Stimulated activated CD4-positive, alpha-beta T cell treated with anti-CD3 and anti-CD28 coated beads, Interleukin-2, amount 100 ng/mL, for 24 hours (primary cell): ENCODE measurements around the gene ZSWIM5.
"Not testable (repeated sequence)": the region's sequence is repeated elsewhere in the genome, so short reads cannot be mapped to it uniquely, and the experiment has no call there.

Source experiments
- DNase-seq, 2 donors: peaks; one replicate each; pipeline ENCODE4 v3.0.0-alpha.2; 2020

Gene ZSWIM5

GRCh38 chr1:45015683-45016082 lies 190.7 kb downstream of the ZSWIM5 start:
- no peak for DNase-seq

GRCh38 chr1:45014321-45015028 lies 191.9 kb downstream of the ZSWIM5 start:
- DNase-seq = peak; percentile 80 to 84

GRCh38 chr1:45013551-45014209 lies 192.7 kb downstream of the ZSWIM5 start:
- DNase-seq = no peak

- peak; percentile 54 to 63 for DNase-seq
These were observed 193.6 kb downstream of the ZSWIM5 start for GRCh38 chr1:45012639-45013278.

GRCh38 chr1:45011837-45012638 lies 194.4 kb downstream of the ZSWIM5 start, which contains the start of gene UROD:
TSS of gene UROD (plus strand) at chr1:45012254. CDS start at chr1:45012266, 12 bp downstream.
- peak; percentile 91 to 94 for DNase-seq

GRCh38 chr1:45010855-45011811 lies 195.3 kb downstream of the ZSWIM5 start, which contains the start of gene HECTD3:
TSS of gene HECTD3 (minus strand) at chr1:45011324. CDS start at chr1:45011257, 67 bp downstream.
- DNase-seq = peak; percentile 74

- peak in 1 of 2 donors; percentile 51 for DNase-seq
These were observed 196.2 kb downstream of the ZSWIM5 start for GRCh38 chr1:45009956-45010854.

GRCh38 chr1:45009296-45009865 lies 197.0 kb downstream of the ZSWIM5 start:
- no peak for DNase-seq

GRCh38 chr1:45008516-45008915 lies 197.9 kb downstream of the ZSWIM5 start:
- no peak for DNase-seq

GRCh38 chr1:45008076-45008475 lies 198.3 kb downstream of the ZSWIM5 start:
- no peak for DNase-seq

GRCh38 chr1:45007311-45007710 lies 199.1 kb downstream of the ZSWIM5 start:
- no peak for DNase-seq

GRCh38 chr1:45005761-45006160 lies 200.6 kb downstream of the ZSWIM5 start:
- no peak for DNase-seq

GRCh38 chr1:45004281-45004920 lies 202.0 kb downstream of the ZSWIM5 start:
- no peak for DNase-seq

GRCh38 chr1:45003741-45004140 lies 202.7 kb downstream of the ZSWIM5 start:
- DNase-seq = no peak

- DNase-seq = no peak
These were observed 203.5 kb downstream of the ZSWIM5 start for GRCh38 chr1:45002650-45003645.

- DNase-seq = not testable (repeated sequence)
These were observed 204.8 kb downstream of the ZSWIM5 start for GRCh38 chr1:45001576-45001975.

- no peak for DNase-seq
These were observed 205.4 kb downstream of the ZSWIM5 start for GRCh38 chr1:45001011-45001481.

GRCh38 chr1:44999232-44999631 lies 207.2 kb downstream of the ZSWIM5 start:
- no peak for DNase-seq
